DOHH2 (cell line): ENCODE measurements around the gene ERI3.

Source experiments
- EZH2phosphoT487 ChIP-seq: fragments of 200-600 bp; sonication (generic); IDR thresholded peaks from 2 replicates; pipeline ENCODE4 v1.6.1; 2017; ENCODE audit warnings: borderline replicate concordance, mild to moderate bottlenecking, antibody characterized with exemption, low read length, moderate library complexity, mixed read lengths
- TF ChIP-seq, protein P1 (sequence below): fragments of 200-600 bp; sonication (generic); IDR thresholded peaks from one replicate; pipeline ENCODE4 v1.5.1; 2014; ENCODE audit warnings: antibody characterized with exemption, mild to moderate bottlenecking, low read depth, low read length; ENCODE audit not compliant: poor library complexity, severe bottlenecking

DNA sequence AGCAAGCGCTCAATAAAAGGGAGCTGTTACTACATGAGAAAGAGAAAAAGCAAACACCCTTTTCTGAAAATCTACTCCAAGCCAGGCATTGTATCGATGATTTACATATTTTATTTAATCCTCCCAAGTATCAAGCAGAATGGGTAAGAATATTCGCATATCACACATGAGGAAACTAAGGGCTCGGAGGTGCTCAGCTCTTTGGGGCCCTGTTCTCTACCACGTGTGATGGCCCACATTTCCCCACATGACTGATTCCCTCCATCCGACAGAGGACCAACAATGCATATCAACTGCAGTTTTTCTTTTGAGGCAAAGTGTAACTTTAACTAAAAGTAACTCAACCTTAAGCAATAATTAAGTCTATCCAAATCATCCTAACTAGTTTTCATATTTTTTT lies 8.2 kb downstream of the ERI3 start:
- TF ChIP-seq, protein P1, sequence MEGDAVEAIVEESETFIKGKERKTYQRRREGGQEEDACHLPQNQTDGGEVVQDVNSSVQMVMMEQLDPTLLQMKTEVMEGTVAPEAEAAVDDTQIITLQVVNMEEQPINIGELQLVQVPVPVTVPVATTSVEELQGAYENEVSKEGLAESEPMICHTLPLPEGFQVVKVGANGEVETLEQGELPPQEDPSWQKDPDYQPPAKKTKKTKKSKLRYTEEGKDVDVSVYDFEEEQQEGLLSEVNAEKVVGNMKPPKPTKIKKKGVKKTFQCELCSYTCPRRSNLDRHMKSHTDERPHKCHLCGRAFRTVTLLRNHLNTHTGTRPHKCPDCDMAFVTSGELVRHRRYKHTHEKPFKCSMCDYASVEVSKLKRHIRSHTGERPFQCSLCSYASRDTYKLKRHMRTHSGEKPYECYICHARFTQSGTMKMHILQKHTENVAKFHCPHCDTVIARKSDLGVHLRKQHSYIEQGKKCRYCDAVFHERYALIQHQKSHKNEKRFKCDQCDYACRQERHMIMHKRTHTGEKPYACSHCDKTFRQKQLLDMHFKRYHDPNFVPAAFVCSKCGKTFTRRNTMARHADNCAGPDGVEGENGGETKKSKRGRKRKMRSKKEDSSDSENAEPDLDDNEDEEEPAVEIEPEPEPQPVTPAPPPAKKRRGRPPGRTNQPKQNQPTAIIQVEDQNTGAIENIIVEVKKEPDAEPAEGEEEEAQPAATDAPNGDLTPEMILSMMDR, result no peak
- TF ChIP-seq EZH2phosphoT487, result no peak
